IMR-90 (cell line): ENCODE results near the gene KIF13A. TPM values are rescaled to one million over a fixed set of nuclear protein-coding genes. Genes with fewer than 3 reads are reported as not detected.
A peak's percentile ranks its signal among the peaks of the same experiment; 100 is the strongest.

ENCODE experiments used
- ATAC-seq: fragments of 200-7000 bp; cut with Tn5 transposase; 2 replicates; pipeline ENCODE4 v1.9.1; 2020; ENCODE audit warnings: low read depth, mild to moderate bottlenecking, moderate library complexity
- BruUV-seq: library from RNA; stranded (reverse); fragments of 400-500 nt; replicated peaks from 2 replicates; lab custom pipeline; 2021; lab: Mats Ljungman, UMichigan
- CTCF ChIA-PET: fragments of 300-600 bp; formaldehyde crosslinking; extraction: SDS; loops from one replicate; lab custom pipeline; 2021; ENCODE audit warnings: antibody characterized with exemption; lab: Yijun Ruan, JAX
- POLR2A ChIA-PET: fragments of 300-600 bp; sonication (Branson Sonifier 250); formaldehyde crosslinking; loops from one replicate; lab custom pipeline; 2022; ENCODE audit warnings: antibody characterized with exemption; ENCODE audit not compliant: unreplicated experiment; lab: Charles Lee
- DNase-seq: peaks from one replicate; pipeline ENCODE4 v3.0.0; 2013
- H2AFZ ChIP-seq: replicated peaks from 2 replicates; pipeline ENCODE3; 2013; ENCODE audit warnings: low read length, mild to moderate bottlenecking; ENCODE audit not compliant: poor library complexity
- H2AK5ac ChIP-seq: 2 replicates; pipeline ENCODE4 v1.6.1; 2013; ENCODE audit warnings: low read depth, low read length, inconsistent platforms
- H2AK9ac ChIP-seq: replicated peaks from 2 replicates; pipeline ENCODE3; 2013; ENCODE audit warnings: mild to moderate bottlenecking, low read depth, low read length, moderate library complexity; ENCODE audit not compliant: poor library complexity
- H2BK120ac ChIP-seq: 2 replicates; pipeline ENCODE4 v1.6.1; 2013; ENCODE audit warnings: low read depth, low read length, inconsistent platforms
- H2BK15ac ChIP-seq: 3 replicates; pipeline ENCODE4 v1.6.1; 2013; ENCODE audit warnings: low read depth, low read length, inconsistent platforms
- H2BK20ac ChIP-seq: 2 replicates; pipeline ENCODE4 v1.6.1; 2013; ENCODE audit warnings: low read depth, mild to moderate bottlenecking, inconsistent platforms, low read length, moderate library complexity
- H2BK5ac ChIP-seq: 2 replicates; pipeline ENCODE4 v1.6.1; 2013; ENCODE audit warnings: mild to moderate bottlenecking, low read depth, low read length, inconsistent platforms; ENCODE audit not compliant: poor library complexity, severe bottlenecking
- H3K14ac ChIP-seq: replicated peaks from 2 replicates; pipeline ENCODE4 v1.6.1; 2013; ENCODE audit warnings: low read depth, low read length, inconsistent platforms
- H3K18ac ChIP-seq: 2 replicates; pipeline ENCODE4 v1.6.1; 2013; ENCODE audit warnings: low read depth, low read length, control low read depth
- H3K23ac ChIP-seq: 2 replicates; pipeline ENCODE4 v1.6.1; 2013; ENCODE audit warnings: low read depth, low read length, inconsistent platforms
- H3K27ac ChIP-seq: 2 replicates; pipeline ENCODE4 v1.5.1; 2013; ENCODE audit warnings: mild to moderate bottlenecking, control low read depth, low read length; ENCODE audit not compliant: insufficient read depth
- H3K27me3 ChIP-seq: 2 replicates; pipeline ENCODE4 v1.6.1; 2013; ENCODE audit warnings: low read length; ENCODE audit not compliant: control insufficient read depth, insufficient read depth
- H3K36me3 ChIP-seq: 2 replicates; pipeline ENCODE4 v1.6.1; 2013; ENCODE audit warnings: low read length, mixed read lengths; ENCODE audit not compliant: control insufficient read depth, insufficient read depth
- H3K4ac ChIP-seq: 2 replicates; pipeline ENCODE4 v1.6.1; 2013; ENCODE audit warnings: low read depth, low read length, inconsistent platforms
- H3K4me1 ChIP-seq: 2 replicates; pipeline ENCODE4 v1.6.1; 2013; ENCODE audit warnings: low read length, mixed read lengths; ENCODE audit not compliant: control insufficient read depth, insufficient read depth
- H3K4me2 ChIP-seq: 2 replicates; pipeline ENCODE4 v1.6.1; 2013; ENCODE audit warnings: low read depth, mild to moderate bottlenecking, control low read depth, low read length, moderate library complexity
- H3K4me3 ChIP-seq: 2 replicates; pipeline ENCODE4 v1.5.1; 2013; ENCODE audit warnings: low read depth, mild to moderate bottlenecking, control low read depth, low read length, moderate library complexity; ENCODE audit not compliant: insufficient read depth
- H3K56ac ChIP-seq: 2 replicates; pipeline ENCODE4 v1.6.1; 2013; ENCODE audit warnings: low read length, inconsistent platforms; ENCODE audit not compliant: insufficient read depth; ENCODE audit errors: extremely low read depth
- H3K79me1 ChIP-seq, 2 experiments: 2 replicates each; pipeline ENCODE4 v1.6.1; 2013; ENCODE audit warnings: low read length in 2 of 2, inconsistent platforms in 1 of 2, low read depth in 1 of 2
- H3K9ac ChIP-seq: 2 replicates; pipeline ENCODE4 v1.6.1; 2013; ENCODE audit warnings: low read depth, low read length, control low read depth
- H3K9me1 ChIP-seq: 2 replicates; pipeline ENCODE4 v1.6.1; 2013; ENCODE audit warnings: low read length, inconsistent platforms; ENCODE audit not compliant: insufficient read depth
- H3K9me3 ChIP-seq: 2 replicates; pipeline ENCODE4 v1.6.1; 2013; ENCODE audit warnings: low read length; ENCODE audit not compliant: control insufficient read depth, insufficient read depth
- H4K20me1 ChIP-seq: 2 replicates; pipeline ENCODE4 v1.6.1; 2013; ENCODE audit warnings: low read length, inconsistent platforms; ENCODE audit not compliant: insufficient read depth
- H4K5ac ChIP-seq: 2 replicates; pipeline ENCODE4 v1.6.1; 2013; ENCODE audit warnings: mild to moderate bottlenecking, low read depth, low read length, control low read depth
- H4K8ac ChIP-seq, 2 experiments: 2 replicates each; pipeline ENCODE4 v1.6.1; 2013; ENCODE audit warnings: low read depth in 2 of 2, low read length in 2 of 2, control low read depth in 1 of 2, inconsistent platforms in 1 of 2
- H4K91ac ChIP-seq: 2 replicates; pipeline ENCODE4 v1.6.1; 2013; ENCODE audit warnings: low read depth, low read length, inconsistent platforms; ENCODE audit not compliant: insufficient read depth
- BHLHE40 ChIP-seq: fragments of 150-350 bp; IDR thresholded peaks from 2 replicates; pipeline ENCODE4 v1.6.1; 2016; ENCODE audit warnings: mild to moderate bottlenecking, low read depth, low read length
- CHD1 ChIP-seq: IDR thresholded peaks from 2 replicates; pipeline ENCODE4 v1.6.1; 2012; ENCODE audit warnings: low read depth, low read length, improper control_type of control experiment
- FOS ChIP-seq: fragments of 150-350 bp; IDR thresholded peaks from 2 replicates; pipeline ENCODE4 v1.6.1; 2016; ENCODE audit warnings: low read depth, low read length
- MXI1 ChIP-seq: IDR thresholded peaks from 2 replicates; pipeline ENCODE4 v1.6.1; 2012; ENCODE audit warnings: low read depth, mild to moderate bottlenecking, low read length, moderate library complexity, borderline replicate concordance
- NFE2L2 ChIP-seq: fragments of 150-350 bp; IDR thresholded peaks from 2 replicates; pipeline ENCODE4 v1.6.1; 2016; ENCODE audit warnings: low read depth, mild to moderate bottlenecking, low read length
- POLR2A ChIP-seq: IDR thresholded peaks from 2 replicates; pipeline ENCODE4 v1.6.1; 2012; ENCODE audit warnings: mild to moderate bottlenecking, low read depth, low read length
- RCOR1 ChIP-seq: IDR thresholded peaks from 2 replicates; pipeline ENCODE4 v1.6.1; 2012; ENCODE audit warnings: mild to moderate bottlenecking, low read length, improper control_type of control experiment; ENCODE audit not compliant: insufficient replicate concordance
- WGBS, 2 experiments: methylation state at CpG; one replicate each; pipeline versions ENCODE4 v1.1.5 to v1.1.7; 2013; ENCODE audit warnings: missing lambda C conversion rate in 2 of 2; ENCODE audit not compliant: insufficient read length in 1 of 2; ENCODE audit errors: extremely low coverage in 2 of 2; 5-methylcytosine and 5-hydroxymethylcytosine counted together
- dilution Hi-C: fragments of 300-500 bp; cut with HindIII; formaldehyde crosslinking; loops from one replicate; pipeline ENCODE4 v1.14.3; 2018; ENCODE audit warnings: low sequenced_read_pairs; ENCODE audit not compliant: unreplicated experiment
- in situ Hi-C: fragments of 300-500 bp; cut with MboI; formaldehyde crosslinking; loops from 3 replicates; pipeline ENCODE4 v1.14.3; 2019; ENCODE audit warnings: low sequenced_read_pairs, inconsistent platforms, mixed read lengths
- intact Hi-C: fragments of 100-400 bp; cut with micrococcal nuclease; formaldehyde crosslinking; loops from 2 replicates; pipeline ENCODE4 v1.10.0; 2022
- polyA plus RNA-seq, 3 experiments: library from polyadenylated mRNA; depleted of rRNA; stranded (reverse); fragments of >200 nt; gene quantifications; 2 replicates each; pipeline ENCODE4 v1.2.3, GENCODE V29; 2012; ENCODE audit warnings: low replicate concordance in 1 of 3
- total RNA-seq: library from RNA; depleted of rRNA; stranded (reverse); fragments of >200 nt; gene quantifications from 2 replicates; pipeline ENCODE4 v1.2.3, GENCODE V29; 2012
- TF ChIP-seq, protein P1 (sequence below): fragments of 150-350 bp; IDR thresholded peaks from 2 replicates; pipeline ENCODE4 v1.6.1; 2016; ENCODE audit warnings: low read depth, mild to moderate bottlenecking, low read length, moderate library complexity, borderline replicate concordance

The KIF13A gene
- total and polyA plus RNA-seq, 2 of the 4 experiments (the other 2 are of a cell fraction), result 23.3 to 51.8 TPM

DNA sequence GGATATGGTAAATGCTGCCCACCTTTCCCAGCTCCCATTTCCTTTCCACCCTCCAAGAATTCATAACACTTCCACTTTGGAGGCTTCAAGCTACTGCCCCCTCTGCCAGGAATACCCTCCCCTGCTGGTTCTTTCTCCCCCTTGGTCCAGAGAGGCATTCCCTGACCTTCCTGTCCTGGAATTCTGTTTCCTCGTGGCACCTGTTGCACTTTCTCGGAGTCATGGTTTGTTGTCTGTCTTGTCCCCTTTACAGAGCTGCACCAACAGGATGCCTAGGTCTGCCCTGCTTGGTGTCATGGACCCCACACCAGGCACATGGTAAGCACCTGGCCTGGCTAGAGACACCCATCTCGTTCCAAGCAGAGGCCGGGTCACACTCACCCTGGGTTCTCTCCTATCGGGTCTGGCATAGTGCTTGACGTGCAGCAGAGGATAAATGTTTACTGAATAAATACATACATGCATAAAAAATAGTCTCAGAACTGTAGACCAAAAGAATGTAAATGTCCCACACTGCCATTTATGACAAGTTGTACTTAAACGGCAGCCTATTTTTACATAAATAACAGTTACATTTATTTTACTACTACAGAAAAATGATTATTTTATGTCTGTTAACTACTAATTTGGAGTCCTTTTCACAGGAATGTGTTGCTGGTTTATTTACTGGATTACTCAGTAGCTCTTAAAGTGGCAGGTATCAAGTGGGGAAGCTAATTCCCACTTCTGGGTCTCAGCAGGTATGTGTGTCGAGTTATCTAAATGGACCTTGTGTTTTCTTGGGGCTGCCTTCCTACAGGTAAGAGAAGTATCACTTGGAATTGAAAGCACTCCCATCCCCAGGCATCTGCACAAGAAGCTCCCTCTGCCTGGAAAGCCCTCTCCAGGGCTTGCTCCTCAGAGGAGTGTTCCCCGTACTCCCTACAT is 69.3 kb downstream of the KIF13A start:
- Histone ChIP-seq H3K36me3 (peaks cover 1% of the 10 kb centered on the region; the same call in 1 of the 2 replicates), H2BK5ac (no peak overlapping the region), H3K4me3 (no peak overlapping the region), H3K27me3 (no peaks in the 10 kb centered on the region), H3K18ac (no peak overlapping the region), H3K27ac (no peak overlapping the region), H3K79me1 (peaks cover 46 to 81% of the 10 kb centered on the region in 2 experiments), H4K20me1 (peaks cover 7% of the 10 kb centered on the region; the same call in 1 of the 2 replicates), H2AK9ac (no peak overlapping the region), H4K5ac (peak overlapping the region; percentile 16; the same call in 1 of the 2 replicates), H3K23ac (no peak overlapping the region), H4K8ac (peak overlapping the region in 1 of 2 experiments; percentile 2; a peak in 1 of 4 replicates), H3K14ac (0 out of 2 replicates have a peak overlapping the region, but pooled peaks have one; percentile 25), H2AFZ (no peak overlapping the region), H3K9me3 (no peaks in the 10 kb centered on the region), H2BK120ac (no peak overlapping the region), H3K9me1 (peaks cover 18% of the 10 kb centered on the region), H2BK20ac (no peak overlapping the region), H3K9ac (no peak overlapping the region), H3K56ac (no peak overlapping the region), H4K91ac (no peak overlapping the region; the same call in 1 of the 2 replicates), H3K4me1 (peaks cover 14% of the 10 kb centered on the region), H2BK15ac (no peak overlapping the region), H3K4ac (no peak overlapping the region; the same call in 1 of the 2 replicates), H2AK5ac (0 out of 2 replicates have a peak overlapping the region, but pooled peaks have one; percentile 13), H3K4me2 (no peak overlapping the region)
- intact Hi-C loops, result no loop called here
- dilution Hi-C loops, result no loop called here
- WGBS, 2 experiments, result 93% methylated on average over 2 of the region's 9 CpGs; no CpG with 5 or more reads in 1 of the 2 experiments
- DNase-seq (no peak), ATAC-seq (no peak)
- no TSS peak for BruUV-seq
- no peak for TF ChIP-seq POLR2A
- no peak for TF ChIP-seq RCOR1
- TF ChIP-seq, protein P1, sequence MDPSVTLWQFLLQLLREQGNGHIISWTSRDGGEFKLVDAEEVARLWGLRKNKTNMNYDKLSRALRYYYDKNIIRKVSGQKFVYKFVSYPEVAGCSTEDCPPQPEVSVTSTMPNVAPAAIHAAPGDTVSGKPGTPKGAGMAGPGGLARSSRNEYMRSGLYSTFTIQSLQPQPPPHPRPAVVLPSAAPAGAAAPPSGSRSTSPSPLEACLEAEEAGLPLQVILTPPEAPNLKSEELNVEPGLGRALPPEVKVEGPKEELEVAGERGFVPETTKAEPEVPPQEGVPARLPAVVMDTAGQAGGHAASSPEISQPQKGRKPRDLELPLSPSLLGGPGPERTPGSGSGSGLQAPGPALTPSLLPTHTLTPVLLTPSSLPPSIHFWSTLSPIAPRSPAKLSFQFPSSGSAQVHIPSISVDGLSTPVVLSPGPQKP, result no peak
- TF ChIP-seq CHD1, result no peak
- no peak for TF ChIP-seq MXI1
- TF ChIP-seq BHLHE40, result no peak
- no peak for TF ChIP-seq NFE2L2
- no peak for TF ChIP-seq FOS
- in situ Hi-C loops, result no loop called here
- ChIA-PET POLR2A (no interaction called here), CTCF (no interaction called here)
